WTC11 (cell line): ENCODE data around the gene GAS6.

Experiments
- CTCF ChIP-seq: fragments of 200-600 bp; IDR thresholded peaks from 2 replicates; pipeline ENCODE4 v1.8.0; 2022; ENCODE audit warnings: antibody characterized with exemption
- ETV6 ChIP-seq: sonication (generic); formaldehyde crosslinking; IDR thresholded peaks from 2 replicates; pipeline ENCODE4 v1.8.1; 2022; ENCODE audit warnings: mild to moderate bottlenecking, missing genetic modification reagents
- PRDM15 ChIP-seq: sonication (generic); formaldehyde crosslinking; IDR thresholded peaks from 2 replicates; pipeline ENCODE4 v1.8.0; 2022; ENCODE audit warnings: missing genetic modification reagents
- ZNF281 ChIP-seq: sonication (generic); formaldehyde crosslinking; IDR thresholded peaks from 2 replicates; pipeline ENCODE4 v1.8.0; 2023; ENCODE audit warnings: mild to moderate bottlenecking, missing genetic modification reagents

DNA sequence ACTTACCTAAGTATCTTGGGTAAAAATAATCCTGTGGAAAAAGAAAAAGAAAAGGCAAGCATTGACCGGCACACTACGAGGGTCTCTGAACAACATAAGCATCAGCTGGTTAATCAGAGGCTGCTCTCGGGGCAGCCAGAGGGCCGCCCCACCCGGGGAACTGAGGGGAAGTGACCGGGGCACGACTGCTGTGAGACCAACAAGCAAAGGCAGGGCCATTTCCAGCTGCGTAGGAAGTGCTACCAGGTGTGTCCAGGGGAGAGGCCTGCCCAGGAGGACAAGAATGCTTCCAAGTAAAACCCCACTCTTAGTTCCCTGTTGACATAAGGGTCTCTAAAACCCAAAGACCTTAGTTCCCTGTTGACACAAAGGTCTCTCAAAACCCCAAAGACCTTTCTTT, 15.9 kb downstream of the GAS6 start:
- TF ChIP-seq ZNF281 (no peak), PRDM15 (CRISPR knock-in tag) (no peak), CTCF (no peak), ETV6 (CRISPR knock-in tag) (no peak)
